Measurements from ENCODE around the gene HPS5.
A peak's percentile ranks its signal among the peaks of the same experiment; 100 is the strongest.

The HPS5 gene

DNA sequence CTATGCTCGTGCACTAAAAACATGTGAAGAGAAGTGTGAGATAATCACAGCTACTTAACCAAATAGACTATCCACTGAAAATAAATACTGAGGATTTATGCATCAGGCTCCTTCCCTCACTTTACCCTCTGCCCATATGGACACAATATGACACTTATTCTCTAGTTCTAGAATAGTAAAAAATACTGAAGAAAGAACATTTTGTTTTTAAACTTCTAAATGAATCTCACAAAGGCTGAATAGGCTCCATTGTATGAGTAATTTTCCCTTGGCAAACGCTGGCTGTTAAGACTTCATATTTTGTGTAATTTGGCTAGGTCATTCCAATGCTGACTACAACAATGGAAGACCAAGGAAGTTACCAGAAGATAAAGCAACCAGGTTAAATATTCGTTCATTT, 9.9 kb downstream of the HPS5 start:
- peaks cover 24 to 37% of the 10 kb centered on the region in 2 donors for H3K36me3 Mint-ChIP-seq

DNA sequence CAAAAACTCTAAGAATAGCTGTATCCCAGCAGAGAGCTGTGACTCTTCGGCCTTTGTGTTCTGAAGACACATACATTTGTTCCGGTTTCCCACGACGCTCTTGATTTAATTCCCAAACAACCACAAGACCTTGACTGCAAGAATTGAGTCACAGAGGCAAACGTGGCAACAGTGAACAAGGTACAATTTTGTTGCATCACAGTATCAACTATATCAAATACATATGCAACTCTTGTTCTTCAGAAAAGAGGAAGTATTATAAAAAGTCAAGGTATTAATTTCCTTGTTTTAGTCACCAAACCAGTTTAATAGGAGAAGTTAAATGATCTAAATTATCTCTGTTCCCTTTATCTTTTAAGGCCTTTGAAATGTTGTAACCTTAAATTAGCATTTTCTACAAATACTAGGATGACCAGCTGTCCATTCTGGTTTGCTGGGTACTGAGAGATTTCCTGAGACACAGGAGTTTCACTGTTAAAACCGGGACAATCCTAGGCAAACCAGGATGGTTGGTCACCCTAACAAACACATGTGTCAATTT, 11.1 kb downstream of the HPS5 start:
- Mint-ChIP-seq H3K9me3 (no peaks in the 10 kb centered on the region), H3K27me3 (no peaks in the 10 kb centered on the region), H3K4me1 (peaks cover 22 to 29% of the 10 kb centered on the region in 2 donors), H3K36me3 (peaks cover 35 to 44% of the 10 kb centered on the region in 2 donors), H3K27ac (peak overlapping the region; percentile 90), H3K4me3 (peak overlapping the region; percentile 29 to 59)
- no peak for DNase-seq
- peak; percentile 89 to 92 for ATAC-seq (replicated peaks)

More for the DNA sequence above, 9.9 kb downstream of the HPS5 start:
- peak overlapping the region in 1 of 2 donors; percentile 35 for H3K4me3 Mint-ChIP-seq
- no peaks in the 10 kb centered on the region for H3K9me3 Mint-ChIP-seq
- peak overlapping the region; percentile 31 for H3K27ac Mint-ChIP-seq
- no peak for DNase-seq
- H3K4me1 Mint-ChIP-seq = peaks cover 23 to 29% of the 10 kb centered on the region in 2 donors
- H3K27me3 Mint-ChIP-seq = no peaks in the 10 kb centered on the region
- ATAC-seq (replicated peaks) = no peak

DNA sequence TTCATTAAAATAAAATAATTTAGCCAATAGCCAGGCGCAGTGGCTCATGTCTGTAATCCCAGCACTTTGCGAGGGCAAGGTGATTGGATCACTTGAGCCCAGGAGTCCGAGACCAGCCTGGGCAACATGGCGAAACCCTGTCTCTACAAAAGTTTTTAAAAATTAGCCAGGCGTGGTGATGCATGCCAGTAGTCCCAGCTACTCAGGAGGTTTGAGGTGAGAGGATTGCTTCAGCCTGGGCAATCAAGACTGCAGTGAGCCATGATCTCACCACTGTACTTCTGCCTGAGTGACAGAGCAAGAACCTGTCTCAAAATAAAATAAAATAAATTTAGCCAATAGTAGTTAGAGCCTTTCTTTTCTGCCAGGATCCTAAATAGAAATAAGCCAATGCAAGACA, 12.2 kb downstream of the HPS5 start:
- no peak overlapping the region for H3K4me3 Mint-ChIP-seq
- H3K27ac Mint-ChIP-seq = no peak overlapping the region
- no peaks in the 10 kb centered on the region for H3K9me3 Mint-ChIP-seq
- H3K27me3 Mint-ChIP-seq = no peaks in the 10 kb centered on the region
- H3K36me3 Mint-ChIP-seq = peaks cover 40% of the 10 kb centered on the region in 2 donors
- DNase-seq (no peak), ATAC-seq (replicated peaks) (no peak)
- peaks cover 17 to 29% of the 10 kb centered on the region in 2 donors for H3K4me1 Mint-ChIP-seq

DNA sequence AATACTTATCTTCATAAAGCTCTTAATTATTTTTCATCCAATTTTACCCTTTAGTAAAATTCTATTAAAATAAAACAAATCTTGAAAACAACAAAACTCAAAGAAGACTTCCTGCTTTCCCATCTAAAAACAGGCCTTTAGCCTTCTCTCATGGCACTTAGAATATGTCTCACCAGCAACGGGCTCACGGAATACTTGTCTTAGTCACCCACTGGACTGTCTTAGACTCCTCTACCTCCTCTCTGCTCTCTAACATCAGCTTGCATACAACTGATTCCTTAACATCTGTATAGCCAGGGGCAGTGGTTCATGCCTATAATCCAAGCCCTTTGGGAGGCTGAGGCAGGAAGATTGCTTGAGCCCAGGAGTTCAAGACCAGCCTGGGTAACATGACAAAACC, 13.7 kb downstream of the HPS5 start:
- no peak overlapping the region for H3K4me3 Mint-ChIP-seq
- no peaks in the 10 kb centered on the region for H3K27me3 Mint-ChIP-seq
- no peak overlapping the region for H3K27ac Mint-ChIP-seq
- peaks cover 15 to 28% of the 10 kb centered on the region in 2 donors for H3K4me1 Mint-ChIP-seq
- peaks cover 39 to 40% of the 10 kb centered on the region in 2 donors for H3K36me3 Mint-ChIP-seq
- ATAC-seq (replicated peaks) = no peak
- DNase-seq = no peak
- no peaks in the 10 kb centered on the region for H3K9me3 Mint-ChIP-seq

DNA sequence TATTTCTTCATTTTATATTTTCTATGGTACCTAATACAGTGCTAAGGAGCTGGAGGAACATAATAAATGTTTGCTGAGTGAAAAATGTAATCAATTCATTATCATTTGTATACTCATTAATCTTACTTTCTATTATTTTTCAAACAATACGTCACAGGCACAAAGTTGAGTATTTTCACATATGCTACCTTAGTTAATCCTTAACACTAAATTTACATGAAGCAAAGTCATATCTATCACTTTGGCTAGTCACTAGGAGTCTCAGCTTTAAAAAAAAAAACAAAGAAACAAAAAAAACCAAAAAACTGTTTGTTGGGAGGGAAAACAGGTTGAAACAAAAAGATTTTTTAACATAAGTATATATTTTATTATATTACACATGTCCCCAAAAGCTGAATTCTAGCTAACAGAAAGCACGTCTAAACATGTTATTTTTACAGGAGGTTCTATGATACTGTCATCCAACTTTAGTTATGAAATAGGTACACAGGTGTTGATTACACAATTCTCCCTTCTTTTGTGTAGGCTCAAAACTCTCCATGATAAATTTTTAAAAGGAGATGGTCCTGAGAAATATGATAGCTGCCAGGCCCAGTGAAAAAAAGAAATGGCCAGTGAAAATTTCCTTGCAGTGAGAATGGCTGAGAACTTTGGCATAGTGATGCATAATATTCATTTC, 14.3 kb downstream of the HPS5 start:
- peaks cover 12 to 21% of the 10 kb centered on the region in 2 donors for H3K4me1 Mint-ChIP-seq
- H3K27ac Mint-ChIP-seq = no peak overlapping the region
- peaks cover 39 to 44% of the 10 kb centered on the region in 2 donors for H3K36me3 Mint-ChIP-seq
- no peak for DNase-seq
- no peaks in the 10 kb centered on the region for H3K27me3 Mint-ChIP-seq
- H3K9me3 Mint-ChIP-seq = no peaks in the 10 kb centered on the region
- no peak overlapping the region for H3K4me3 Mint-ChIP-seq
- ATAC-seq (replicated peaks) = no peak

DNA sequence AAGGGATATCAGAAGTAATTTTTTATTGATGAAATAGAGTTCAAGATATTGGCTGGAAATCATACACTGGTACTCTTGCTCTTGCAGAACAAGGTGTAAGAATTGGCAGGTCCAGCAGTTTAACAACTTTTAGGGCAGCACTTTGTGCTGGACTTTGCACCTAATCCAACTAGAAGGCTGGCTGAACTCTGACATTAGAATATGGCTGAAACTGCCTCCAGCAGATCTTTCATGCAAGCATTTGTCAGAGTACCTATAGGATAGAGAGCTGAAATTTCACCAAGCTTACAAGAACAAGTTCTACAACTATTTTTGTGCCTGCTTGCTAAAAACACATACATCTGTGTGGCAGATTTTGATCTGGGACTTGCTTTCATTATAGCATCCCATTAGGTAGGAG, 17.2 kb downstream of the HPS5 start:
- Mint-ChIP-seq H3K27me3 (no peaks in the 10 kb centered on the region), H3K9me3 (no peaks in the 10 kb centered on the region), H3K4me1 (no peaks in the 10 kb centered on the region), H3K4me3 (no peak overlapping the region), H3K36me3 (peaks cover 29 to 44% of the 10 kb centered on the region in 2 donors), H3K27ac (no peak overlapping the region)
- DNase-seq (no peak), ATAC-seq (replicated peaks) (no peak)

DNA sequence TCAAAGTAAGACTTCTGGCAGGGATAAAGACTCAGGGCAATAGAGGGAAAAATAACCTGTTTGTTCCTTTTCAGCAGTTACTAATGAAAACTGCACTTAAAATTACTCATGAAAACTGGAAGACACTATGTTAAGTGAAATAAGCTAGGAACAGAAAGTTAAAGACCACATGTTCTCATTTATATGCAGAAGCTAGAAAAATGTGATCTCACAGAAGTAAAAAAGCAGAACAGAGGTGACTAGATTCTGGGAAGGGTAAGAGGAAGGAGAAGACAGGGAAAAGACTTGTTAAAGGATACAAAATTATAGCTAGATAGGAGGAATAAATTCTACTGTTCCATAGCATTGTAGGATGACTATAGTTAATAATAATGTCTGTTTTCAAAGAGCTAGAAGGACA, 22.2 kb downstream of the HPS5 start:
- H3K4me3 Mint-ChIP-seq = no peak overlapping the region
- H3K4me1 Mint-ChIP-seq = peaks cover 2 to 10% of the 10 kb centered on the region in 2 donors
- ATAC-seq (replicated peaks) (no peak), DNase-seq (no peak)
- H3K27me3 Mint-ChIP-seq = no peaks in the 10 kb centered on the region
- no peak overlapping the region for H3K27ac Mint-ChIP-seq
- peaks cover 33 to 50% of the 10 kb centered on the region in 2 donors for H3K36me3 Mint-ChIP-seq
- no peaks in the 10 kb centered on the region for H3K9me3 Mint-ChIP-seq

DNA sequence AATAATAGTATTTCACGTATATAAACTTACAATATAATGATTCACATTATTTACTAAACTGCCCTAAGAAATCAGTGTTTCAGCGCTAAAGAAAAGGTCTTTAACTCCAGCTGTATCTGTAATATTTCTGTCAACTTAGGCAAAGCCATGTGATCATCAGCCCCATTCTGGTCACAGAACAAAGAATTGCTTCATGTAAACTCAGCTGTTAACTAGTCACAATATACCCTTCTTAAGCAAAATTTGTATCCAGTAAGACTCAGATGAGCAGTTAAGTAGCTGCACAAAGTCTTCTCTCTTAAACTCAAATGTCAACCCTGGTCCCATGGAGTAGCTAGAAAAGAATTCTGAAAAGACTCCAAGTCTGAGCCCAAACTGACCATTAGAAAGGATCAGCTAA, 26.6 kb downstream of the HPS5 start:
- no peak overlapping the region for H3K4me3 Mint-ChIP-seq
- H3K9me3 Mint-ChIP-seq = no peaks in the 10 kb centered on the region
- peaks cover 2 to 10% of the 10 kb centered on the region in 2 donors for H3K4me1 Mint-ChIP-seq
- ATAC-seq (replicated peaks) (no peak), DNase-seq (no peak)
- no peak overlapping the region for H3K27ac Mint-ChIP-seq
- H3K36me3 Mint-ChIP-seq = peaks cover 46 to 64% of the 10 kb centered on the region in 2 donors
- H3K27me3 Mint-ChIP-seq = no peaks in the 10 kb centered on the region

DNA sequence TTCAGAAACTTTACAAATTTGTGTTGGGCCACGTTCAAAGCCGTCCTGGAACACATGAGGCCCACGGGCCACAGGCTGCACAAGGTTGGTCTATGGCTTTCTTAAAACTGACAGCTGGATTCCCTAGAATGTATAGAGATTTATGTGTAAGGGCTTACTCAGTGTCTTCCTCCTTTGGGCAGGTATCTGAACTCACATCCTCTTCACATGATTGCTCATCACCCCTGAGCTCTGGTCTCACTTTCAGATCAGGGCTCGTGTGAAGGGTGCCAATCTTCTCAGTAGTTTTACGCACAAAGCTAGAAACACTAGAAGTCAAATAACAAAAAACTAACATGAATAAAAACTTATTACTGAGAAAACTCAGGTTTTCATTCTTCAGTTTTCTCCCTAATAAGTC, 27.1 kb downstream of the HPS5 start:
- ATAC-seq (replicated peaks) = no peak
- H3K36me3 Mint-ChIP-seq = peaks cover 47 to 62% of the 10 kb centered on the region in 2 donors
- no peak for DNase-seq
- no peak overlapping the region for H3K4me3 Mint-ChIP-seq
- peaks cover 2 to 10% of the 10 kb centered on the region in 2 donors for H3K4me1 Mint-ChIP-seq
- H3K27me3 Mint-ChIP-seq = no peaks in the 10 kb centered on the region
- no peak overlapping the region for H3K27ac Mint-ChIP-seq
- H3K9me3 Mint-ChIP-seq = no peaks in the 10 kb centered on the region

DNA sequence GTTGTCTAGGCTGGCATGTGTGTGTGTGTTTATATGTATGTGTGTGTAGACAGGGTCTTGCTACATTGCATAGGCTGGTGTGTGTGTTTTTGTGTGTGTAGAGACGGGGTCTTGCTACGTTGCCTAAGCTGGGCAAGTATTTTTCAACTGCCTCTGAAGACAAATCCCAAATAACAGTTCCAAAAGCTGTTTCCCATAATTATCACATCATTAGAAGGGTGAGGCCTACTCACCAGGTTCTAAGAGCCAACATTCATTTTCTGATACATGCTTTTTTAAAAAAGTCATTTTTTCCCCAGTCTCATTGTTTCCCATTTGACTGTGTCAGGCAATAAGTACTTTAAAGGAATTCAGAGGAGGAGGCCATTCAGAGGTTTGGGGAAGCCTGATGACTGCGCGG, 33.0 kb downstream of the HPS5 start:
- peaks cover 0 to 3% of the 10 kb centered on the region in 2 donors for H3K4me1 Mint-ChIP-seq
- H3K4me3 Mint-ChIP-seq = no peak overlapping the region
- H3K36me3 Mint-ChIP-seq = peaks cover 36 to 61% of the 10 kb centered on the region in 2 donors
- H3K9me3 Mint-ChIP-seq = no peaks in the 10 kb centered on the region
- no peaks in the 10 kb centered on the region for H3K27me3 Mint-ChIP-seq
- DNase-seq (no peak), ATAC-seq (replicated peaks) (no peak)
- no peak overlapping the region for H3K27ac Mint-ChIP-seq

DNA sequence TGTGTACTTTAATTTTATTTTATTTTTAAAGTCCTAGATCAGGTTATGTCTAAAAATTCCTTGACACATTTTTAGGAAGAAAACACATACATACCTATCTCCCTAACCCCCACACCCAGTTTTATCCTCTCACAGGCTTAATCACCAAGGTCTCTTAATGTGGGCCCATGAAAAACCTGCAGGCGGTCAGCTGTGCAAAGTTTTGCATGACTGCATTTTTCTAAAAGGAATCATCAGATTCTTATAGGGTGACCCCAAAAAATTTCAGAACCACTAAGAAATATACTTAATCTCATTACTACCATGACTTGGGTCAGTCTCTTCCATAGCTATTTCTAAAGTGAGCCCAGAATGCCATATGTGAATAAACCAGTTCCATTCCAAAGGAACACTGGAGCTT, 36.1 kb downstream of the HPS5 start:
- no peak for ATAC-seq (replicated peaks)

DNA sequence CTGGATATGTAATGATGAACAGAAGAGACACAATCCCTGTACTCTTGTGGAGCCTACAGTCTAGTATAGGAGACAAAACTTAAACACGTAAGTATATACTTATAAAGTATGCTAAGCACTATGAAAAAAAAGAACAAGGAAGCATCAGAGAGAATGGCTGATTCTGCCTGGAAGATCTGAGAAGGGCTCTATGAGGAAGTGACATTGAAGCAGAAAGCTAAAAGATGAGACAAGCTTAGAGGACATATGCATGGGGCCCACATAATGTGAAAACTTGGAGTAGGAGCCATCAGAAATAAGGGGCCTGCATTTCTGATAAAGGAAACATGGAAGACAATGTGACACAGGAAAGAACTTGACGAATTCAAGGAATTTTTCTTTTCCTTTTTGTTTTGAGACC, 39.3 kb downstream of the HPS5 start:
- Mint-ChIP-seq H3K27ac (peak overlapping the region; percentile 63), H3K9me3 (no peaks in the 10 kb centered on the region), H3K36me3 (peaks cover 36 to 76% of the 10 kb centered on the region in 2 donors), H3K4me1 (peaks cover 19 to 35% of the 10 kb centered on the region in 2 donors), H3K27me3 (no peaks in the 10 kb centered on the region), H3K4me3 (no peak overlapping the region)
- peak; percentile 58 to 62 for ATAC-seq (replicated peaks)
- no peak for DNase-seq

More for the DNA sequence above, 36.1 kb downstream of the HPS5 start:
- H3K36me3 Mint-ChIP-seq = peaks cover 34 to 64% of the 10 kb centered on the region in 2 donors
- no peak for DNase-seq
- H3K4me3 Mint-ChIP-seq = no peak overlapping the region
- no peaks in the 10 kb centered on the region for H3K9me3 Mint-ChIP-seq
- no peaks in the 10 kb centered on the region for H3K27me3 Mint-ChIP-seq
- no peak overlapping the region for H3K27ac Mint-ChIP-seq
- H3K4me1 Mint-ChIP-seq = peaks cover 14 to 19% of the 10 kb centered on the region in 2 donors

DNA sequence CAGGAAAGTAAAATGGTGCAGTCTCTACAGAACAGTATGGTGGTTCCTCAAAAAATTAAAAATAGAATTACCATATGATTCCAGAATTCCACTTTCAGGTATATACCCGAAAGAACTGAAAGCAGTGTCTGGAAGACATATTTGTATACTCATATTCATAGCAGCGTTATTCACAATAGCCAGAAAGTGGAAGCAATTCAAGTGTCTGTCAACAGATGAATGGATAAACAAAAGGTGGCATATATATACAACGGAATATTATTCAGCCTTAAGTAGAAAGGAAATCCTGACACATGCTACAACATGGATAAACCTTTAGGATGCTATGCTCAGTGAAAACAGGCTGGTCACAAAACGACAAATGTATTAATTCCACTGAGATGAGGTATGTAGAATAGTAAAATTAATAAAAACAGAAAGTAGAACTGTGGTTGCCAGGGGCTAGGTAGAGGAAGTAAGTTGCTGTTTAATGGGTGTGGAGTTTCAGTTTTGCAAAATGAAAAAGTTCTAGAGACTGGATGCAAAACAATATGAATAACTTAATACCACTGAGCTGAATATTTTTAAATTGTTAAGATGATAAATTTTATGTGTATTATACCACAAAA, 41.4 kb downstream of the HPS5 start:
- DNase-seq = no peak
- peak overlapping the region; percentile 92 for H3K27ac Mint-ChIP-seq
- ATAC-seq (replicated peaks) = peak; percentile 87 to 90
- no peaks in the 10 kb centered on the region for H3K9me3 Mint-ChIP-seq
- H3K4me1 Mint-ChIP-seq = peaks cover 19 to 35% of the 10 kb centered on the region in 2 donors
- peak overlapping the region in 1 of 2 donors; percentile 50 for H3K4me3 Mint-ChIP-seq
- peaks cover 33 to 73% of the 10 kb centered on the region in 2 donors for H3K36me3 Mint-ChIP-seq
- H3K27me3 Mint-ChIP-seq = no peaks in the 10 kb centered on the region

DNA sequence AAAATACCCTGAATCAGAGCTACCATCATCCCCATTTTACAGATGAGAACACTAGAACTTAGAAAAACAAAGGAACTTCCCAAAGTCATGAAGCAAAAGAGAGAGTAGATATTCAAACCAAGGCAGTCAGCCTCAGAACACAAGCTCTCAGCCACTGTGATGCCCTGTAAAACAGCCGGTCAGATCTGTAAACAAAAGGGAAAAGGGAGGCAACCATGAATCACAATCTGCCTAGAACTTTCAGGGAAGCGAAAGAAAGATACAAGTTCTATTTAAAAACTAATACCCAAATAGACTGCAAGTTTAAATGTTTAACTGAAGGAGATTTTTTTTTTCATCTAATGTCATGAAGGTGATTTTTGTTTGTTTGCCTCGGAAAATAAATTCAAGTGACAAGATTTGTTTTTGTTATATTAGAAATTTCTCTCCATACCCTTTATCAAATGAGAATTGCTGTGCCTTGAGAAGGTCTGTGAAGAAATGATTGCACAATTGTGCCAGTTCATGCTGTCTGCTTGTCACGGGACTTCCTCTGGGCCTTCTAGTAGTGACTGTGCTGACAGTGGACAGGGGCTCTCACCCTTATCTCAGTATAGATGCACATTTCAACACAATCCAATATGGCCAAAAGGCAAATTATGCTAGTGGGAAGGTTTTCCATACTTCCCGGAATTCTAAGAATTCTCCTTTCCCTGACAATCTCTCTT, 44.2 kb downstream of the HPS5 start:
- DNase-seq = no peak
- H3K27ac Mint-ChIP-seq = no peak overlapping the region

More for the DNA sequence above, 44.2 kb downstream of the HPS5 start:
- peaks cover 40 to 66% of the 10 kb centered on the region in 2 donors for H3K36me3 Mint-ChIP-seq
- H3K4me1 Mint-ChIP-seq = peaks cover 14 to 34% of the 10 kb centered on the region in 2 donors
- no peak for ATAC-seq (replicated peaks)
- no peaks in the 10 kb centered on the region for H3K9me3 Mint-ChIP-seq
- no peak overlapping the region for H3K4me3 Mint-ChIP-seq
- H3K27me3 Mint-ChIP-seq = no peaks in the 10 kb centered on the region
